HEK293T (cell line): ENCODE results near the gene SLC6A7.

Experiments used
- ARNT ChIP-seq: fragments of 450-650 bp; IDR thresholded peaks from 2 replicates; pipeline ENCODE4 v1.6.1; 2017; ENCODE audit warnings: mild to moderate bottlenecking
- FOXA1 ChIP-seq: fragments of 450-650 bp; IDR thresholded peaks from 2 replicates; pipeline ENCODE4 v1.6.1; 2016; ENCODE audit warnings: mild to moderate bottlenecking
- SP1 ChIP-seq: fragments of 450-650 bp; IDR thresholded peaks from 2 replicates; pipeline ENCODE4 v1.6.1; 2017
- TARDBP ChIP-seq: fragments of 450-650 bp; IDR thresholded peaks from 2 replicates; pipeline ENCODE4 v1.6.1; 2016

DNA sequence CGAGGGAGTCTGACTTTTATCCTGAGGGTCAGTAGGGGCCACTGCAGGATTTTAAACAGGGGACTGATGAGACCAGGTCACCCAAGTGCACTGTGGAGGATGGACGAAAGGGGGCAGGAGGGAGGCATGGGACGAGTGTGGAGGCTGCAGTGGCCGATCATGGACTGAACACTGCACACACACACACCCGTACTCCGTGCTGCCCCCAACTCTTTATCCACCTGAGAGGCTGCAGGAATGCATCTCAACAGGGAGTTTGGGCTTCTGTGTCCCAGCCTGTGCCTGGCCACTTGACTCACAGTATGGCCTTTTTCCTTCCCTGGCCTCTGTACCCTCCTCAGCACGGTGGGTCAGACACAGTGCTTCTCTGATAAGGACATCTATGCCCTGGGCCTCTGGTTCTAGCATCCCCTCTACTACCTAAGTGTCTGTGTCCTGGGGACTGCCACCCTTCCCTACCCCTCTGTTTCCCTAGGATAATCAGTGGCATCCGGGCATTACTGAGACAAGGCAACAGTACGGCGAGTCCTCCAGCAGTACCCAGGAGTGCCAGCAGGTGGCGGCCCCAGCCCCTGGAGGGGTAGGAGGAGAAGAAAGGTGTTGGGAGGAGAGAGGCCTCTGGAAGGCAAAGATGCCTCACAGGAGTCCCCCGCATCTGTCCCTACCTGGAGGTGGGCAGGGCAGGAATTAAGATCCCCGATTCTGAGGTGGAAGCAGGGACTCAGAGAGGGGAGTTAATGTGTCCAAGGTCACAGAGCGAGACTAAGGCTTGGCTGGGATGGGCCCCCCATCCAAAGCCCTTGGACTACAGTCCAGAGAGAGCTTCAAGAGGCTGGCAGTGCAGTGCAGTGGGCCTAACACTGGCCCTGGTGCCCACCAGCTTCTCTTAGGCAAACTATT is 28.4 kb upstream of the SLC6A7 start:
- TF ChIP-seq SP1: no peak
- no peak for TF ChIP-seq TARDBP
- TF ChIP-seq FOXA1: no peak
- TF ChIP-seq ARNT: no peak
